Natural killer cell (primary cell): ENCODE data around the gene PEX11G. TPM values are rescaled to one million over a fixed set of nuclear protein-coding genes. Genes with fewer than 3 reads are reported as not detected.

ENCODE experiments used
- ATAC-seq, 3 donors: fragments of 150-1000 bp in 2 of 3; fragments of 200-7000 bp in 1 of 3; cut with Tn5 transposase; 1 replicate in 1 of 3; 2 replicates in 2 of 3; pipeline ENCODE4 v1.10.0; 2021; ENCODE audit warnings: mild to moderate bottlenecking in 2 of 3, moderate library complexity in 2 of 3
- DNase-seq, 2 donors: peaks; one replicate each; pipeline versions ENCODE4 v3.0.0 to v3.0.0-alpha.2; 2013 to 2021; ENCODE audit warnings: mixed read lengths in 1 of 2
- H3K27ac ChIP-seq: one replicate; pipeline ENCODE4 v1.5.1; 2013; ENCODE audit warnings: mild to moderate bottlenecking, low read length
- H3K27me3 ChIP-seq: one replicate; pipeline ENCODE4 v1.6.1; 2013; ENCODE audit warnings: low read length; ENCODE audit not compliant: control insufficient read depth, insufficient read depth
- H3K36me3 ChIP-seq: one replicate; pipeline ENCODE4 v1.6.1; 2013; ENCODE audit warnings: low read length; ENCODE audit not compliant: control insufficient read depth, insufficient read depth
- H3K4me1 ChIP-seq: one replicate; pipeline ENCODE4 v1.6.1; 2013; ENCODE audit warnings: low read length; ENCODE audit not compliant: control insufficient read depth, insufficient read depth
- H3K4me3 ChIP-seq: one replicate; pipeline ENCODE4 v1.5.1; 2013; ENCODE audit warnings: low read length
- H3K9me3 ChIP-seq: one replicate; pipeline ENCODE4 v1.6.1; 2013; ENCODE audit warnings: low read length; ENCODE audit not compliant: control insufficient read depth, insufficient read depth
- H3K27ac Mint-ChIP-seq, 2 donors: one replicate each; pipeline ENCODE4 v1.8.0; 2022; ENCODE audit warnings: mild to moderate bottlenecking in 2 of 2, mixed read lengths in 2 of 2, moderate library complexity in 1 of 2
- H3K27me3 Mint-ChIP-seq, 2 donors: one replicate each; pipeline ENCODE4 v1.8.0; 2022; ENCODE audit warnings: low read depth in 2 of 2, mixed read lengths in 2 of 2
- H3K36me3 Mint-ChIP-seq: one replicate; pipeline ENCODE4 v1.8.0; 2022; ENCODE audit warnings: mixed read lengths
- H3K4me1 Mint-ChIP-seq, 2 donors: one replicate each; pipeline ENCODE4 v1.8.0; 2022; ENCODE audit warnings: mixed read lengths in 2 of 2
- H3K4me3 Mint-ChIP-seq: one replicate; pipeline ENCODE4 v1.8.0; 2022; ENCODE audit warnings: mild to moderate bottlenecking, moderate library complexity, mixed read lengths
- H3K9me3 Mint-ChIP-seq, 2 donors: one replicate each; pipeline ENCODE4 v1.8.0; 2022; ENCODE audit warnings: mixed read lengths in 2 of 2
- CTCF ChIP-seq: fragments of 200-600 bp; IDR thresholded peaks from one replicate; pipeline ENCODE4 v1.8.0; 2022; ENCODE audit warnings: antibody characterized with exemption
- WGBS: methylation state at CpG from one replicate; pipeline ENCODE4 v1.1.7; 2013; ENCODE audit warnings: missing lambda C conversion rate; ENCODE audit not compliant: insufficient coverage; 5-methylcytosine and 5-hydroxymethylcytosine counted together
- intact Hi-C: fragments of 100-400 bp; cut with micrococcal nuclease; formaldehyde crosslinking; loops from one replicate; pipeline ENCODE4 v1.14.2; 2022
- total RNA-seq, 4 donors: library from RNA; stranded (reverse); fragments of 120-200 nt in 1 of 4; gene quantifications; one replicate each; pipeline versions ENCODE4 v1.2.3 to v1.2.4, GENCODE V29; 2013 to 2022

Gene PEX11G
- total RNA-seq, 3 donors from 2014 or later (not counting 1 experiment from before 2014, with no cell fraction given) = 0.33 to 1.5 TPM; not detected in 1

GRCh38 chr19:7478843-7479227 is 10.0 kb downstream of the PEX11G start:
- H3K9me3 Mint-ChIP-seq = no peaks in the 10 kb centered on the region
- Histone ChIP-seq H3K9me3 (no peaks in the 10 kb centered on the region), H3K36me3 (no peaks in the 10 kb centered on the region), H3K4me3 (no peak overlapping the region), H3K4me1 (peaks cover 8% of the 10 kb centered on the region), H3K27me3 (no peaks in the 10 kb centered on the region), H3K27ac (no peak overlapping the region)
- intact Hi-C loops = no loop called here
- H3K4me3 Mint-ChIP-seq = no peak overlapping the region
- H3K4me1 Mint-ChIP-seq = peaks cover 0 to 7% of the 10 kb centered on the region in 2 donors
- no peak overlapping the region for H3K27ac Mint-ChIP-seq
- 93% methylated on average over 9 of the region's 9 CpGs for WGBS
- no peak for DNase-seq
- no peaks in the 10 kb centered on the region for H3K36me3 Mint-ChIP-seq
- TF ChIP-seq CTCF = no peak
- no peak for ATAC-seq
- H3K27me3 Mint-ChIP-seq = peaks cover 0 to 4% of the 10 kb centered on the region in 2 donors

- Mint-ChIP-seq H3K4me3 (no peak overlapping the region), H3K9me3 (no peaks in the 10 kb centered on the region), H3K36me3 (no peaks in the 10 kb centered on the region), H3K27ac (no peak overlapping the region), H3K27me3 (peaks cover 0 to 3% of the 10 kb centered on the region in 2 donors), H3K4me1 (peaks cover 0 to 4% of the 10 kb centered on the region in 2 donors)
- Histone ChIP-seq H3K9me3 (no peaks in the 10 kb centered on the region), H3K36me3 (no peaks in the 10 kb centered on the region), H3K4me1 (peaks cover 6% of the 10 kb centered on the region), H3K4me3 (no peak overlapping the region), H3K27ac (no peak overlapping the region), H3K27me3 (no peaks in the 10 kb centered on the region)
- no peak for TF ChIP-seq CTCF
- 92% methylated on average over 26 of the region's 26 CpGs for WGBS
- ATAC-seq (no peak), DNase-seq (no peak)
- intact Hi-C loops = no loop called here
Observed at GRCh38 chr19:7478173-7478842, 10.5 kb downstream of the PEX11G start.

GRCh38 chr19:7477758-7478157 is 11.1 kb downstream of the PEX11G start:
- Mint-ChIP-seq H3K36me3 (no peaks in the 10 kb centered on the region), H3K27ac (no peak overlapping the region), H3K9me3 (no peaks in the 10 kb centered on the region), H3K27me3 (no peaks in the 10 kb centered on the region), H3K4me3 (no peak overlapping the region), H3K4me1 (no peaks in the 10 kb centered on the region)
- Histone ChIP-seq H3K9me3 (no peaks in the 10 kb centered on the region), H3K4me1 (peaks cover 4% of the 10 kb centered on the region), H3K4me3 (no peak overlapping the region), H3K27me3 (no peaks in the 10 kb centered on the region), H3K27ac (no peak overlapping the region), H3K36me3 (no peaks in the 10 kb centered on the region)
- intact Hi-C loops = no loop called here
- 95% methylated on average over 7 of the region's 10 CpGs for WGBS
- no peak for TF ChIP-seq CTCF
- ATAC-seq (no peak), DNase-seq (no peak)
